GM12878 (cell line): ENCODE data around the gene CCDC8. TPM values are rescaled to one million over a fixed set of nuclear protein-coding genes. Genes with fewer than 3 reads are reported as not detected.

Source experiments
- ATAC-seq: fragments of 200-7000 bp; cut with Tn5 transposase; 3 replicates; pipeline ENCODE4 v1.9.1; 2020; ENCODE audit warnings: mild to moderate bottlenecking, moderate library complexity
- BruUV-seq: library from RNA; stranded (reverse); fragments of 400-500 nt; replicated peaks from 2 replicates; lab custom pipeline; 2021; lab: Mats Ljungman, UMichigan
- CTCF ChIA-PET: fragments of 300-600 bp; sonication (Branson Sonifier 250); formaldehyde crosslinking; extraction: SDS; loops from one replicate; lab custom pipeline; 2021; ENCODE audit warnings: inconsistent platforms; lab: Yijun Ruan, JAX
- POLR2A ChIA-PET: fragments of 350-600 bp; formaldehyde crosslinking; extraction: SDS; loops from one replicate; lab custom pipeline; 2021; ENCODE audit warnings: inconsistent platforms; lab: Charles Lee
- RAD21 ChIA-PET: fragments of 300-600 bp; sonication (Branson Sonifier 250); formaldehyde crosslinking; loops from one replicate; lab custom pipeline; 2023; ENCODE audit warnings: antibody characterized with exemption; ENCODE audit not compliant: unreplicated experiment; lab: Charles Lee
- SMC1A ChIA-PET: fragments of 300-600 bp; sonication (Branson Sonifier 250); formaldehyde crosslinking; loops from one replicate; lab custom pipeline; 2023; ENCODE audit not compliant: unreplicated experiment, uncharacterized antibody; lab: Charles Lee
- DNase-seq: peaks from one replicate; pipeline ENCODE4 v3.0.0-alpha.2; 2011; ENCODE audit warnings: low read depth, low spot score
- FAIRE-seq: peaks from 3 replicates; lab custom pipeline; 2011; peaks lifted over from hg19 to GRCh38; lab: Jason Lieb, UNC
- H2AFZ ChIP-seq: 2 replicates; pipeline ENCODE4 v1.6.0; 2011; ENCODE audit warnings: low read depth, low read length, control low read depth; ENCODE audit not compliant: control insufficient read depth
- H3K27ac ChIP-seq: 2 replicates; pipeline ENCODE4 v1.5.1; 2011; ENCODE audit warnings: control low read depth; ENCODE audit not compliant: control insufficient read depth, insufficient read depth
- H3K27me3 ChIP-seq, 2 experiments: replicated peaks in 1 of 2; 2 replicates each; pipeline versions ENCODE4 v1.6.0 to v1.6.1; 2011; ENCODE audit warnings: low read length in 1 of 2; ENCODE audit not compliant: control insufficient read depth in 2 of 2, insufficient read depth in 2 of 2
- H3K36me3 ChIP-seq, 2 experiments: 2 replicates each; pipeline ENCODE4 v1.5.1; 2011; ENCODE audit warnings: low read length in 1 of 2; ENCODE audit not compliant: control insufficient read depth in 2 of 2, insufficient read depth in 2 of 2
- H3K4me1 ChIP-seq: 2 replicates; pipeline ENCODE4 v1.6.1; 2011; ENCODE audit warnings: mild to moderate bottlenecking, low read length, moderate library complexity, mixed read lengths; ENCODE audit not compliant: control insufficient read depth, insufficient read depth
- H3K4me2 ChIP-seq: 2 replicates; pipeline ENCODE4 v1.6.0; 2011; ENCODE audit warnings: control low read depth; ENCODE audit not compliant: control insufficient read depth, insufficient read depth
- H3K4me3 ChIP-seq: fragments of 200-600 bp; sonication (generic); 2 replicates; pipeline ENCODE4 v1.5.1; 2016
- H3K79me2 ChIP-seq: 2 replicates; pipeline ENCODE4 v1.6.0; 2011; ENCODE audit warnings: low read length; ENCODE audit not compliant: control insufficient read depth, insufficient read depth
- H3K9ac ChIP-seq: 2 replicates; pipeline ENCODE4 v1.8.0; 2011; ENCODE audit warnings: low read length, control low read depth, mixed read lengths; ENCODE audit not compliant: control insufficient read depth, insufficient read depth
- H3K9me3 ChIP-seq: replicated peaks from 3 replicates; pipeline ENCODE4 v1.5.1; 2011; ENCODE audit warnings: mild to moderate bottlenecking, low read length; ENCODE audit not compliant: control insufficient read depth, insufficient read depth
- H4K20me1 ChIP-seq: 2 replicates; pipeline ENCODE4 v1.6.0; 2011; ENCODE audit not compliant: control insufficient read depth, insufficient read depth
- BCL11A ChIP-seq: IDR thresholded peaks from 2 replicates; pipeline ENCODE4 v1.6.1; 2011; ENCODE audit warnings: low read depth, low read length
- BRCA1 ChIP-seq: IDR thresholded peaks from 2 replicates; pipeline ENCODE4 v1.6.1; 2011; ENCODE audit warnings: low read depth, low read length, improper control_type of control experiment
- CBFB ChIP-seq: IDR thresholded peaks from 2 replicates; pipeline ENCODE4 v1.6.1; 2016; ENCODE audit warnings: antibody characterized with exemption, low read depth
- CEBPB ChIP-seq, 2 experiments: fragments of 150-350 bp in 1 of 2; IDR thresholded peaks; 2 replicates each; pipeline ENCODE4 v1.6.1; 2012 to 2014; ENCODE audit warnings: low read depth in 2 of 2, low read length in 2 of 2, borderline replicate concordance in 1 of 2, inconsistent platforms in 1 of 2
- CEBPZ ChIP-seq: fragments of 150-350 bp; IDR thresholded peaks from 2 replicates; pipeline ENCODE4 v1.6.1; 2016; ENCODE audit warnings: low read depth, low read length
- DPF2 ChIP-seq: fragments of 450-650 bp; IDR thresholded peaks from 2 replicates; pipeline ENCODE4 v1.6.1; 2017; ENCODE audit warnings: mild to moderate bottlenecking
- EZH2 ChIP-seq: IDR thresholded peaks from 2 replicates; pipeline ENCODE4 v1.6.1; 2012; ENCODE audit warnings: low read depth, mild to moderate bottlenecking, control low read depth, inconsistent platforms, low read length, borderline replicate concordance; ENCODE audit not compliant: control insufficient read depth
- JUNB ChIP-seq: IDR thresholded peaks from 2 replicates; pipeline ENCODE4 v1.6.1; 2016; ENCODE audit warnings: antibody characterized with exemption, mild to moderate bottlenecking
- USF1 ChIP-seq: IDR thresholded peaks from 2 replicates; pipeline ENCODE4 v1.6.1; 2011; ENCODE audit warnings: borderline replicate concordance, low read depth, mild to moderate bottlenecking, moderate library complexity, mixed read lengths, low read length; ENCODE audit not compliant: insufficient read depth; ENCODE audit errors: extremely low read length
- ZNF384 ChIP-seq: IDR thresholded peaks from 2 replicates; pipeline ENCODE4 v1.6.1; 2012; ENCODE audit warnings: low read depth, mild to moderate bottlenecking, low read length, improper control_type of control experiment, borderline replicate concordance
- WGBS: methylation state at CpG from one replicate; pipeline ENCODE4 v1.1.6; 2016; ENCODE audit warnings: low lambda C conversion rate; ENCODE audit not compliant: insufficient replicate concordance, insufficient coverage; ENCODE audit errors: missing lambda C conversion rate; 5-methylcytosine and 5-hydroxymethylcytosine counted together
- in situ Hi-C: fragments of 300-500 bp; cut with MboI; formaldehyde crosslinking; loops from 9 replicates; pipeline ENCODE4 v1.14.3; 2018; ENCODE audit warnings: mixed read lengths
- intact Hi-C: fragments of 100-400 bp; cut with micrococcal nuclease; formaldehyde crosslinking; loops from one replicate; pipeline ENCODE4 v1.14.2; 2022; ENCODE audit not compliant: unreplicated experiment
- polyA plus RNA-seq, 11 experiments: library from polyadenylated mRNA; depleted of rRNA in 4 of 11; unstranded in 6 of 11; stranded (reverse) in 5 of 11; fragments of >200 nt; fragmentation: Nextera tagmentation in 4 of 11; fragmentation: Illumina TruSeq in 1 of 11; extraction: Ambion mirVana in 4 of 11; extraction: Trizol in 1 of 11; gene quantifications; 1 replicate in 1 of 11; 2 replicates in 10 of 11; pipeline versions ENCODE4 v1.2.1 to v1.2.3, GENCODE V29; 2011 to 2016; ENCODE audit warnings: inconsistent platforms in 2 of 11, missing spikeins in 2 of 11, low read depth in 1 of 11
- total RNA-seq, 4 experiments: library from RNA; depleted of rRNA in 3 of 4; stranded (reverse); fragments of >200 nt in 3 of 4; fragmentation: Illumina TruSeq in 1 of 4; extraction: Trizol in 1 of 4; gene quantifications; 2 replicates each; pipeline versions ENCODE4 v1.2.1 to v1.2.3, GENCODE V29; 2013 to 2021

The CCDC8 gene
- total and polyA plus RNA-seq, 10 of the 15 experiments (the other 5 are each of a cell fraction or from before 2014, with no cell fraction given), result under 0.01 to 0.15 (median 0.05) TPM; not detected in 5

DNA sequence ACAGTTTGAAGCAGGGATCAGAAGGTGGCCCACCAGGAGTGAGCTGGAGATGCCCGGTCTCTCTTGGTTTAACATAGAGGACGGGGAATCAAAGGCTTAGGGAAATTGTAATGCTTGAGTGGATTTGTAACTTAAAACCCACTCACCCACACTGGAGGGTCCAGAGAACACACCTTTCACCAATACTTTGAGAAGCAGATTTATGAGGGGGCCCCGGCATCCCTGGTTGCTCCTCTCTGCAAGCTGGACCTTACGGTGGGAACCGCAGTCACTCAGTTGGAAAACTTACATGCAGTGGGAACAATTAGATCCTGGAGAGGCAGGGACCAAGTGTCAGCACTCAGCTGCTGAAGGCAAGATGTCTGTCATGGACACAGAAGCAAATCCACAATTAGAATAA, 45.9 kb downstream of the CCDC8 start (continued):
- TF ChIP-seq CEBPZ (no peak), CBFB (no peak), DPF2 (no peak), ZNF384 (no peak)

- in situ Hi-C loops, result no loop called here
- Histone ChIP-seq H3K4me3 (no peak overlapping the region), H3K9me3 (no peaks in the 10 kb centered on the region), H3K79me2 (peaks cover 17% of the 10 kb centered on the region), H3K4me2 (no peak overlapping the region), H4K20me1 (peaks cover 3% of the 10 kb centered on the region; the same call in 1 of the 2 replicates), H3K9ac (no peak overlapping the region), H2AFZ (no peak overlapping the region), H3K27ac (no peak overlapping the region), H3K4me1 (peaks cover 6% of the 10 kb centered on the region), H3K27me3 (no peaks in the 10 kb centered on the region), H3K36me3 (peaks cover 23 to 25% of the 10 kb centered on the region in 2 experiments)
- no peak for DNase-seq
- RAD21 ChIA-PET, result no interaction called here
- FAIRE-seq, result no peak
- intact Hi-C loops, result no loop called here
- no TSS peak for BruUV-seq
- WGBS, result 87% methylated on average over 9 of the region's 9 CpGs
- SMC1A ChIA-PET, result no interaction called here
- CTCF ChIA-PET, result no interaction called here
- ATAC-seq, result no peak
- TF ChIP-seq JUNB (no peak), CEBPB (IDR thresholded peaks at IDR 0.05; ENCODE audit: borderline replicate concordance in 1 of 2, low read depth in 2 of 2, low read length in 2 of 2) (no peak), ZNF384 (no peak), BCL11A (no peak), BRCA1 (no peak), EZH2 (no peak), USF1 (no peak)
- POLR2A ChIA-PET, result no interaction called here
Measured at GRCh38 chr19:46366620-46367292, 46.6 kb downstream of the CCDC8 start.
